GM12878 (cell line): ENCODE results near the gene ERICH2.

ENCODE experiments used
- SRF ChIP-seq, 2 experiments: IDR thresholded peaks; 2 replicates each; pipeline ENCODE4 v1.6.1; 2011; ENCODE audit warnings: low read depth in 2 of 2, low read length in 2 of 2, mild to moderate bottlenecking in 1 of 2, moderate library complexity in 1 of 2
- TF ChIP-seq, protein P1 (sequence below): IDR thresholded peaks from 2 replicates; pipeline ENCODE4 v1.6.1; 2011; ENCODE audit warnings: low read depth, mild to moderate bottlenecking, low read length, moderate library complexity, borderline replicate concordance; ENCODE audit errors: extremely low read depth

DNA sequence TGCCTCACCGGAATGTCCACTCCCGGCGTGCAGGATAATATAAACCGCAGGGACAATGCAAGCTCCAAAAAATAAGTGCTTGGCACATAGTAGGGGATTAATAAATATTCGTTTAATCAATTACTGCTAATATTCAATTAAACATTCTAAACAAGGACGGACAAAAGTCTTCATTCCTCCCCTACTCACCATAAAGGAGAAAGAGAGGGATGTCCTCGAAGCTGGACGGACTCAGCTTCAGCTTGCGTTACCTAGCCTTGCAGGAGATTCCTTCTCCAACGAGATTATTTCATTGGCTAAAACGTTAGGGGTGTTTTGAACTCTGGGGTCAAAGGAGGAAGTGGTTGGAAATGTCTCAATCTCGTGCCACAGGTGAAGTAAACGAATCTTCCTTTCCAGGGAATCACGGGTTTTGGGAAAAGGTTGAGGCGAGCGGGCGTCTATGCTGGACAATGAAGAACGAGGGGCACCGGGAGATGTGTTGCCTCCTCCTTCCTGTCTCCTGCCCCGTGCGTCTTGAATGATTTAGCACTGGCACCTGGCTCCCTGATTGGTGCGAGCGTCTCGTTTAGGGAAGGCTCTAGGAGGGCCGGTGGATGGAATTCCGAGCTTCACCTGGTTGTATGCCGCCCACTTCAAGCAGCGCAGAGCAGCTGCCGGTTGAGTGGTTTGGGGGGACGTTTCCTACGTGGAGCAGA lies 44.5 kb downstream of the ERICH2 start:
- TF ChIP-seq, protein P1, sequence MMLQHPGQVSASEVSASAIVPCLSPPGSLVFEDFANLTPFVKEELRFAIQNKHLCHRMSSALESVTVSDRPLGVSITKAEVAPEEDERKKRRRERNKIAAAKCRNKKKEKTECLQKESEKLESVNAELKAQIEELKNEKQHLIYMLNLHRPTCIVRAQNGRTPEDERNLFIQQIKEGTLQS, result no peak
- no peak for TF ChIP-seq SRF (IDR thresholded peaks at IDR 0.05; ENCODE audit: low read depth in 2 of 2, low read length in 2 of 2)
